IMR-90 (cell line): Measurements from ENCODE around the gene ATRX. TPM values are rescaled to one million over a fixed set of nuclear protein-coding genes. Genes with fewer than 3 reads are reported as not detected.

Experiments used
- ATAC-seq: fragments of 200-7000 bp; cut with Tn5 transposase; 2 replicates; pipeline ENCODE4 v1.9.1; 2020; ENCODE audit warnings: low read depth, mild to moderate bottlenecking, moderate library complexity
- BruUV-seq: library from RNA; stranded (reverse); fragments of 400-500 nt; replicated peaks from 2 replicates; lab custom pipeline; 2021; lab: Mats Ljungman, UMichigan
- CTCF ChIA-PET: fragments of 300-600 bp; formaldehyde crosslinking; extraction: SDS; loops from one replicate; lab custom pipeline; 2021; ENCODE audit warnings: antibody characterized with exemption; lab: Yijun Ruan, JAX
- POLR2A ChIA-PET: fragments of 300-600 bp; sonication (Branson Sonifier 250); formaldehyde crosslinking; loops from one replicate; lab custom pipeline; 2022; ENCODE audit warnings: antibody characterized with exemption; ENCODE audit not compliant: unreplicated experiment; lab: Charles Lee
- DNase-seq: peaks from one replicate; pipeline ENCODE4 v3.0.0; 2013
- H2AFZ ChIP-seq: replicated peaks from 2 replicates; pipeline ENCODE3; 2013; ENCODE audit warnings: low read length, mild to moderate bottlenecking; ENCODE audit not compliant: poor library complexity
- H2AK5ac ChIP-seq: 2 replicates; pipeline ENCODE4 v1.6.1; 2013; ENCODE audit warnings: low read depth, low read length, inconsistent platforms
- H2AK9ac ChIP-seq: replicated peaks from 2 replicates; pipeline ENCODE3; 2013; ENCODE audit warnings: mild to moderate bottlenecking, low read depth, low read length, moderate library complexity; ENCODE audit not compliant: poor library complexity
- H2BK120ac ChIP-seq: 2 replicates; pipeline ENCODE4 v1.6.1; 2013; ENCODE audit warnings: low read depth, low read length, inconsistent platforms
- H2BK15ac ChIP-seq: 3 replicates; pipeline ENCODE4 v1.6.1; 2013; ENCODE audit warnings: low read depth, low read length, inconsistent platforms
- H2BK20ac ChIP-seq: 2 replicates; pipeline ENCODE4 v1.6.1; 2013; ENCODE audit warnings: low read depth, mild to moderate bottlenecking, inconsistent platforms, low read length, moderate library complexity
- H2BK5ac ChIP-seq: 2 replicates; pipeline ENCODE4 v1.6.1; 2013; ENCODE audit warnings: mild to moderate bottlenecking, low read depth, low read length, inconsistent platforms; ENCODE audit not compliant: poor library complexity, severe bottlenecking
- H3K14ac ChIP-seq: replicated peaks from 2 replicates; pipeline ENCODE4 v1.6.1; 2013; ENCODE audit warnings: low read depth, low read length, inconsistent platforms
- H3K18ac ChIP-seq: 2 replicates; pipeline ENCODE4 v1.6.1; 2013; ENCODE audit warnings: low read depth, low read length, control low read depth
- H3K23ac ChIP-seq: 2 replicates; pipeline ENCODE4 v1.6.1; 2013; ENCODE audit warnings: low read depth, low read length, inconsistent platforms
- H3K27ac ChIP-seq: 2 replicates; pipeline ENCODE4 v1.5.1; 2013; ENCODE audit warnings: mild to moderate bottlenecking, control low read depth, low read length; ENCODE audit not compliant: insufficient read depth
- H3K27me3 ChIP-seq: 2 replicates; pipeline ENCODE4 v1.6.1; 2013; ENCODE audit warnings: low read length; ENCODE audit not compliant: control insufficient read depth, insufficient read depth
- H3K36me3 ChIP-seq: 2 replicates; pipeline ENCODE4 v1.6.1; 2013; ENCODE audit warnings: low read length, mixed read lengths; ENCODE audit not compliant: control insufficient read depth, insufficient read depth
- H3K4ac ChIP-seq: 2 replicates; pipeline ENCODE4 v1.6.1; 2013; ENCODE audit warnings: low read depth, low read length, inconsistent platforms
- H3K4me1 ChIP-seq: 2 replicates; pipeline ENCODE4 v1.6.1; 2013; ENCODE audit warnings: low read length, mixed read lengths; ENCODE audit not compliant: control insufficient read depth, insufficient read depth
- H3K4me2 ChIP-seq: 2 replicates; pipeline ENCODE4 v1.6.1; 2013; ENCODE audit warnings: low read depth, mild to moderate bottlenecking, control low read depth, low read length, moderate library complexity
- H3K4me3 ChIP-seq: 2 replicates; pipeline ENCODE4 v1.5.1; 2013; ENCODE audit warnings: low read depth, mild to moderate bottlenecking, control low read depth, low read length, moderate library complexity; ENCODE audit not compliant: insufficient read depth
- H3K56ac ChIP-seq: 2 replicates; pipeline ENCODE4 v1.6.1; 2013; ENCODE audit warnings: low read length, inconsistent platforms; ENCODE audit not compliant: insufficient read depth; ENCODE audit errors: extremely low read depth
- H3K79me1 ChIP-seq, 2 experiments: 2 replicates each; pipeline ENCODE4 v1.6.1; 2013; ENCODE audit warnings: low read length in 2 of 2, inconsistent platforms in 1 of 2, low read depth in 1 of 2
- H3K9ac ChIP-seq: 2 replicates; pipeline ENCODE4 v1.6.1; 2013; ENCODE audit warnings: low read depth, low read length, control low read depth
- H3K9me1 ChIP-seq: 2 replicates; pipeline ENCODE4 v1.6.1; 2013; ENCODE audit warnings: low read length, inconsistent platforms; ENCODE audit not compliant: insufficient read depth
- H3K9me3 ChIP-seq: 2 replicates; pipeline ENCODE4 v1.6.1; 2013; ENCODE audit warnings: low read length; ENCODE audit not compliant: control insufficient read depth, insufficient read depth
- H4K20me1 ChIP-seq: 2 replicates; pipeline ENCODE4 v1.6.1; 2013; ENCODE audit warnings: low read length, inconsistent platforms; ENCODE audit not compliant: insufficient read depth
- H4K5ac ChIP-seq: 2 replicates; pipeline ENCODE4 v1.6.1; 2013; ENCODE audit warnings: mild to moderate bottlenecking, low read depth, low read length, control low read depth
- H4K8ac ChIP-seq, 2 experiments: 2 replicates each; pipeline ENCODE4 v1.6.1; 2013; ENCODE audit warnings: low read depth in 2 of 2, low read length in 2 of 2, control low read depth in 1 of 2, inconsistent platforms in 1 of 2
- H4K91ac ChIP-seq: 2 replicates; pipeline ENCODE4 v1.6.1; 2013; ENCODE audit warnings: low read depth, low read length, inconsistent platforms; ENCODE audit not compliant: insufficient read depth
- MAZ ChIP-seq: IDR thresholded peaks from 2 replicates; pipeline ENCODE4 v1.6.1; 2012; ENCODE audit warnings: low read depth, mild to moderate bottlenecking, low read length, improper control_type of control experiment, moderate library complexity, borderline replicate concordance
- MXI1 ChIP-seq: IDR thresholded peaks from 2 replicates; pipeline ENCODE4 v1.6.1; 2012; ENCODE audit warnings: low read depth, mild to moderate bottlenecking, low read length, moderate library complexity, borderline replicate concordance
- NFE2L2 ChIP-seq: fragments of 150-350 bp; IDR thresholded peaks from 2 replicates; pipeline ENCODE4 v1.6.1; 2016; ENCODE audit warnings: low read depth, mild to moderate bottlenecking, low read length
- SMC3 ChIP-seq: fragments of 150-350 bp; IDR thresholded peaks from 2 replicates; pipeline ENCODE4 v1.6.1; 2016; ENCODE audit warnings: low read depth, mild to moderate bottlenecking, antibody characterized with exemption, low read length, moderate library complexity
- WGBS, 2 experiments: methylation state at CpG; one replicate each; pipeline versions ENCODE4 v1.1.5 to v1.1.7; 2013; ENCODE audit warnings: missing lambda C conversion rate in 2 of 2; ENCODE audit not compliant: insufficient read length in 1 of 2; ENCODE audit errors: extremely low coverage in 2 of 2; 5-methylcytosine and 5-hydroxymethylcytosine counted together
- dilution Hi-C: fragments of 300-500 bp; cut with HindIII; formaldehyde crosslinking; loops from one replicate; pipeline ENCODE4 v1.14.3; 2018; ENCODE audit warnings: low sequenced_read_pairs; ENCODE audit not compliant: unreplicated experiment
- in situ Hi-C: fragments of 300-500 bp; cut with MboI; formaldehyde crosslinking; loops from 3 replicates; pipeline ENCODE4 v1.14.3; 2019; ENCODE audit warnings: low sequenced_read_pairs, inconsistent platforms, mixed read lengths
- intact Hi-C: fragments of 100-400 bp; cut with micrococcal nuclease; formaldehyde crosslinking; loops from 2 replicates; pipeline ENCODE4 v1.10.0; 2022
- polyA plus RNA-seq, 3 experiments: library from polyadenylated mRNA; depleted of rRNA; stranded (reverse); fragments of >200 nt; gene quantifications; 2 replicates each; pipeline ENCODE4 v1.2.3, GENCODE V29; 2012; ENCODE audit warnings: low replicate concordance in 1 of 3
- total RNA-seq: library from RNA; depleted of rRNA; stranded (reverse); fragments of >200 nt; gene quantifications from 2 replicates; pipeline ENCODE4 v1.2.3, GENCODE V29; 2012

ATRX gene
- total and polyA plus RNA-seq, 2 of the 4 experiments (the other 2 are of a cell fraction) = 20.7 to 73.8 TPM

DNA sequence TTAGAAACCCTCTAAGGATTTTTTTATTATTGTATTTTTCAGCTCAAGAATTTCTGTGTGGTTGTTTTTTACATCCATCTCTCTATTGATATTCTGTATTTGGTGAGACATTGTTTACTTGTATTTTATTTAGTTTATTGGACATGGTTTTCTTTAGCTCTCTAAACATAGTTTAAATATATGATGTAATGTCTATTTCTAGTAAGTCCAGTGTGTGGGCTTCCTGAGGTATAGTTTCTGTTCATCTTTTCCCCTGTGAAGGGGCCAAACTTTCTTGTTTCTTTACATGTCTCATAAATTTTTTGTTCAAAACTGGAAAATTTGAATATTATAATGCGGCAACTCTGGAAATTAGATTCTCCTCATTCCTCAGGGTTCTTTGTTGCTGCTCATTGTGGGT is 28.2 kb upstream of the ATRX start:
- Histone ChIP-seq H4K91ac (no peak overlapping the region), H4K5ac (no peak overlapping the region), H3K14ac (no peak overlapping the region), H3K4me3 (no peak overlapping the region), H2AFZ (no peak overlapping the region), H3K79me1 (no peaks in the 10 kb centered on the region), H3K23ac (no peak overlapping the region), H2AK5ac (no peak overlapping the region), H2BK20ac (no peak overlapping the region), H3K4ac (no peak overlapping the region), H2BK5ac (no peak overlapping the region), H3K4me2 (no peak overlapping the region), H2BK120ac (no peak overlapping the region), H4K8ac (no peak overlapping the region), H3K9me3 (no peaks in the 10 kb centered on the region), H3K36me3 (no peaks in the 10 kb centered on the region), H2BK15ac (no peak overlapping the region), H3K4me1 (no peaks in the 10 kb centered on the region), H3K56ac (no peak overlapping the region), H4K20me1 (no peaks in the 10 kb centered on the region), H2AK9ac (no peak overlapping the region), H3K9me1 (no peaks in the 10 kb centered on the region), H3K27ac (no peak overlapping the region), H3K27me3 (no peaks in the 10 kb centered on the region), H3K9ac (no peak overlapping the region), H3K18ac (no peak overlapping the region)
- no TSS peak for BruUV-seq
- in situ Hi-C loops = no loop called here
- POLR2A ChIA-PET = no interaction called here
- dilution Hi-C loops = no loop called here
- intact Hi-C loops = no loop called here
- DNase-seq = no peak
- TF ChIP-seq MXI1 = no peak
- TF ChIP-seq SMC3 = no peak
- TF ChIP-seq NFE2L2 = no peak
- no peak for TF ChIP-seq MAZ
- CTCF ChIA-PET = interaction anchor here (0.6 kb wide), 1 partner anchor 1106 kb away, joined by 3 read pairs; no protein-coding TSS in a partner anchor
- ATAC-seq = no peak
- no CpG with 5 or more reads among the region's 1 CpG for WGBS, 2 experiments
